B cell (primary cell): ENCODE data around the gene CPSF2.

ENCODE experiments used
- CTCF ChIP-seq: fragments of 200-600 bp; IDR thresholded peaks from one replicate; pipeline ENCODE4 v1.8.0; 2022; ENCODE audit warnings: antibody characterized with exemption, mild to moderate bottlenecking
- EZH2 ChIP-seq: IDR thresholded peaks from 2 replicates; pipeline ENCODE4 v1.6.1; 2012; ENCODE audit warnings: borderline replicate concordance, low read depth, mild to moderate bottlenecking, moderate library complexity, low read length; ENCODE audit not compliant: insufficient read depth, poor library complexity, severe bottlenecking

GRCh38 chr14:92099802-92100201, 22.0 kb upstream of the CPSF2 start:
- TF ChIP-seq CTCF (no peak), EZH2 (no peak)
